C4-2B (cell line): ENCODE data around the gene VCPKMT.

Source experiments
- ZFX ChIP-seq: fragments of 450-650 bp; IDR thresholded peaks from 2 replicates; pipeline ENCODE4 v1.6.1; 2017
- TF ChIP-seq, protein P1 (sequence below): fragments of 450-650 bp; conservative IDR thresholded peaks from 2 replicates; pipeline ENCODE4 v1.5.1; 2017; ENCODE audit warnings: mild to moderate bottlenecking

DNA sequence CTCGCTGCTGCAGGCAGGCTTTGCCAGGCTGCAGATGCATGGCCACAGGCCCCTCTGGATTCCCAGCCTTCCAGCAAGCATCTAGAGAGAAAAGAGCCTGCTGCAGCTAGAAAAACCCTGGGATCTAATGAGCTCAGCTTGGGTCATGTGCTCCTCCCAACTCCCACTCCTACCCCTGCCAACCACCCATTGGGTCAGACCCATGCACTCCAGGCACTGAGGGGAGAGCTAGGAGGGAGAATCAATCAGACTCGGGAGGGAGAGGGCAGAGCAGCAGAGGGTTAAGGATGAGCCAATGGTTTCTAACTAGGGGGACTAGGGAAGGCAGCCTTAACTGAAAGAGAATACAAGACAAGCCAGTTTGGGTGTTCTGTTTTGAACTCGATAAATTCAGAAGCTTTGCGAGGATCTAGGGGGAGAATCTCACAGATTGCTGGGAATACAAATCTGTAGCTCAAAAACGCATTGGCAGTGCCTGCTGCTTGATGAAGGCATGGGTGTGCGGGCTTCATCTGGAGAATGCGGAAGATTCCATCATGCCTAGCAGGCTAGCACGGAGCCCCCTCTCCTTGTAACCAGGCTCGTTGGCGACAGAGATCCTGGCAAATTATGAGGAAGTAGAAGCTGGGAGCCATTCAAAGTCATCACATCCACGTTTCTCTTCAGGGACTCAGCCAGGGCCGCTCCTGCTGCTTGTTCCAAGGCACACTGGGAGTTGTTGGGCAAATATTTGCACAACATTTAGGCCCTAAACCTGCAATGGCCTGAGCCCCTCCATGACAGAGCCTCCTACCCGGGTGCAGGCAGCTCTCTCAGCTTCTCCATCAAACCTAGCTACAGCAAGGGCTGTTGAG is 56.4 kb downstream of the VCPKMT start:
- TF ChIP-seq, protein P1, sequence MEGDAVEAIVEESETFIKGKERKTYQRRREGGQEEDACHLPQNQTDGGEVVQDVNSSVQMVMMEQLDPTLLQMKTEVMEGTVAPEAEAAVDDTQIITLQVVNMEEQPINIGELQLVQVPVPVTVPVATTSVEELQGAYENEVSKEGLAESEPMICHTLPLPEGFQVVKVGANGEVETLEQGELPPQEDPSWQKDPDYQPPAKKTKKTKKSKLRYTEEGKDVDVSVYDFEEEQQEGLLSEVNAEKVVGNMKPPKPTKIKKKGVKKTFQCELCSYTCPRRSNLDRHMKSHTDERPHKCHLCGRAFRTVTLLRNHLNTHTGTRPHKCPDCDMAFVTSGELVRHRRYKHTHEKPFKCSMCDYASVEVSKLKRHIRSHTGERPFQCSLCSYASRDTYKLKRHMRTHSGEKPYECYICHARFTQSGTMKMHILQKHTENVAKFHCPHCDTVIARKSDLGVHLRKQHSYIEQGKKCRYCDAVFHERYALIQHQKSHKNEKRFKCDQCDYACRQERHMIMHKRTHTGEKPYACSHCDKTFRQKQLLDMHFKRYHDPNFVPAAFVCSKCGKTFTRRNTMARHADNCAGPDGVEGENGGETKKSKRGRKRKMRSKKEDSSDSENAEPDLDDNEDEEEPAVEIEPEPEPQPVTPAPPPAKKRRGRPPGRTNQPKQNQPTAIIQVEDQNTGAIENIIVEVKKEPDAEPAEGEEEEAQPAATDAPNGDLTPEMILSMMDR = no peak
- no peak for TF ChIP-seq ZFX
